ENCODE measurements around the gene ERC2.
A peak's percentile ranks its signal among the peaks of the same experiment; 100 is the strongest.

Gene ERC2

GRCh38 chr3:55471522-55472280 is 996.6 kb downstream of the ERC2 start:
- no peak for DNase-seq (ENCODE audit: low read depth)

GRCh38 chr3:55471084-55471483 is 997.2 kb downstream of the ERC2 start:
- DNase-seq (ENCODE audit: low read depth) = no peak

- DNase-seq (ENCODE audit: low read depth) = no peak
Observed at GRCh38 chr3:55469957-55470526, 998.2 kb downstream of the ERC2 start.

DNA sequence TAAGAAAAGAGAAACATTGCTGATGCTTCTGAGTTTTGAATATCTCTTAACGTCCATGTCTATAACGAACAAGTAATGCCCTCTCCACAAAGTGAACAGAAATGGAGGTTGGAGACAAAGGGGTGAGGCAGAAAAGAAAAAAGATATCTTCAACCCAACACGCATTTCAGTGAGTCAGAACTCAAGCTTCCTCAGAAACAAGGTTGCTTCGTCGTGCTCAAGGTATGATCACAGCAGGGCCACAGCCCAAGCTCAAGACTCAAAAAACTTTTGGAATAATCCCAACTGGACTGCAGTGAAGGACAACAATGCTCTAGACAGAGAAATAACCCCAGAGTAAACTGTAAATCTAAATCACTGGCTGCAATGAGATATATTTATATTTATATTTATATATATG is 1000.0 kb downstream of the ERC2 start:
- DNase-seq (ENCODE audit: low read depth) = no peak

DNA sequence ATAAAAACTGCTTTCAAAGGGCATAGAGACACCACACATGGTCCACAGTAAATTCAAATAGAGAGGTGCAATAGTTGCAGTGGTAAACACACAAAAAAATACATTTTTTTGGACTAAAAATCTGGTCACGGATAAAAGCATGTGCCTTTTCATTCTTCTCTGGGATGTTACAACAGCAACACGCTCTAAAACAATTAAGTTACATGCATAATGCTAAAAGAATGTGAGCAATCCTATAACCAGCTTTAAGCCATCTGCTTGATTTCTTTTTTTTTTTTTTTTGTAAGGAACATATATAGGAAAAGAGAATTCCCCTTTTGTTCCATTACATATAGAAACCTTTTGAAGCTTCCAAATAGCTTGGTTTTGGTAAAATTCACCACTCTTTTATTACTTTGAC is 1001.2 kb downstream of the ERC2 start:
- DNase-seq (ENCODE audit: low read depth) = no peak

DNA sequence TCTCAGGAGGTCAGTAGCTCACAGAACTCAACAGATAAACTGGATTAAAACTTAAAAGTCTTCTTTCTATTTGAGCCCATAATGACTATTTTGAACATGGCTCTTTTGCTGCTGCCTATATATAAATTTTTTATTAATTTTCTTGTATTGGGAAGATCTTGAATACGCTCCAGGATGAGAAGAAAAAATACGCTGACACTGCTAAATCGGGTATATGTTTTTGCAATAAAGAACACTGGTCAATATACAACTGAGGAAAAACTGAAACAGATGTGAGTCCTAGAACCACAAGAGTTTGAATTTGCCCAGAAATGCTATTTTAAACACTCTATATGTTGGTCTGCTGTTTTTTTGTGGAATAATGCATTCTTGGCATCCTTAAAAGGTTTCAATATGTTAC is 1001.7 kb downstream of the ERC2 start:
- DNase-seq (ENCODE audit: low read depth) = no peak

DNA sequence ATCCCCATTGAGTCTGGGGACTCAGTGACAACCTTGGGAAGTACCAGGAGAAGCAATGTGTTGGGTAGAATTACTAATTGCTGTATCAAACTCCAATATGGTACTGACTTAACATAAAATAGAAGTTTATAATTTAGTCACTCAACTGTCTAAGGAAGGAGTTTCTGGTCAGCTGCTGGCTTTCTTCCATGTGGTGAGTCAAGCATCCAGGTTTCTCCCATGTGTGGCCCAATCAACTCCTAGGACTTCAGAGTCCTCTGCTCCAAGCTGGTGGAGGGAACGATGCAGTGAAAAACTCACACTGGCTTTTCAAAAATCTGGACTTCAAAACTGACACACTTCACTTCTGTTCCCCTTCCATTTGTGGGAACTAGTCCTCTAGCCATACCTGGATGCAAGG is 1006.4 kb downstream of the ERC2 start:
- DNase-seq (ENCODE audit: low read depth) = peak; percentile 76

- DNase-seq (ENCODE audit: low read depth) = no peak
Observed at GRCh38 chr3:55459838-55460237, 1008.4 kb downstream of the ERC2 start.

All from GM04504 (cell line).